GM19467 (cell line): ENCODE data around the gene ITPK1.

Source experiments
- ATAC-seq: cut with Tn5 transposase; IDR thresholded peaks from one replicate; pipeline ENCODE4 v1.9.1; 2021; ENCODE audit warnings: mild to moderate bottlenecking, moderate library complexity; ENCODE audit not compliant: unreplicated experiment

ITPK1 gene

GRCh38 chr14:93085911-93086310 lies 29.8 kb downstream of the ITPK1 start:
- no peak for ATAC-seq

GRCh38 chr14:93084866-93085857 lies 30.6 kb downstream of the ITPK1 start:
- ATAC-seq: no peak

GRCh38 chr14:93084402-93084801 lies 31.3 kb downstream of the ITPK1 start:
- no peak for ATAC-seq

GRCh38 chr14:93083917-93084316 lies 31.8 kb downstream of the ITPK1 start:
- ATAC-seq: no peak

- no peak for ATAC-seq
Measured at GRCh38 chr14:93082576-93083001, 33.1 kb downstream of the ITPK1 start.

DNA sequence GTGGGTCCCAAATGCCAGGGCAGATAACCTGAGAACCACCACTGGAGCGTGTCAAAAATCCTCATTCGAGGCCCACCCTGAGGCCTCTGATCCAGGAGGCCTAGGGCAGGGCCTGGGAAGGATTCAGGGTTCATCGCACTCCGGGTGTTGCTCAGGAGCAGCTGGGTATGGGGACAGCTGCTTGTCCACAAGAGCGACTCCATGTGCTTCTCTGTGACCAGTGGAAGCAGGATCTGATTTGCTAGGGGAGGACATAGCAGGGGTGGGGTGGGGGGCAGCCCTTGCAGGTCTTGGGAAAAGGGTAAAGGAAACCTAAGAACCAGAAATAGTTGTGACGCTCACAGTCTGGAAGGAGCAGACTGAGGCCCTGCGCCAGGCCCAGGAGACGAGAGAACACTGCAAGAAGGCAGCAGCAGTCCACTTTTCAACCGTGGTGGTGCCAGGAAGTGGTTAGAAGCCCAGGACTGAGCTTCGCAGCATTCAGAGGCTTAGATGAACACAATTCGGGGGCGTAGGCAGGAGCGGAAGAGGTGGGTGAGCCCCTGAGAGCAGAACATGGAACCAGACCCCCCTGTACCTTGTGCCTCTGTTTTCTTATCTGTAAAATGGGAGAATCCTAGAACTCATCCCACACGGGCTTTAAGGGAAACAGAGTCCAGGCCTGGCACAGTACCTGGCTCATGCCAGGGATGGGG lies 33.7 kb downstream of the ITPK1 start:
- ATAC-seq: no peak

- ATAC-seq: no peak
Measured at GRCh38 chr14:93079865-93080403, 35.8 kb downstream of the ITPK1 start.

GRCh38 chr14:93079321-93079720 lies 36.4 kb downstream of the ITPK1 start:
- no peak for ATAC-seq

GRCh38 chr14:93078870-93079269 lies 36.9 kb downstream of the ITPK1 start:
- ATAC-seq: no peak

DNA sequence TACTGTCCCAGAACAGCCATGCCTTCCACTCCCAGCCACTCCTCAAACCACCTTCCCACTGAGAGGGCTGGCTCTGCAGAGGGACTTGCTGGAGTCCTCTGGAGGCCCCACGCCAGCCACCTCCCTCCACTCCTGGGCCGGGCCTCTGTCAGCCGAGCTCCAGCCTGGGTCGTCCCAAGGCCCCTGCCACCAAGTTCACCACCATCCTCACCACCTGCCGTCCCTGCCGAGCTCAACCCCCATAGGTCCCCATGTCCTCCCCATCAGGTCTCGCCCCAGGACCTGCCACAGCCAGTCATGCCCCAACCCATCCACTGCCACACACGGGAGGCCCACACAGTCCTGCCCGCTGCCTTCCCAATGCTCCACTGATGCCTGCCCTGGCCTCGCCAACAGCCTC lies 39.0 kb downstream of the ITPK1 start:
- no peak for ATAC-seq

DNA sequence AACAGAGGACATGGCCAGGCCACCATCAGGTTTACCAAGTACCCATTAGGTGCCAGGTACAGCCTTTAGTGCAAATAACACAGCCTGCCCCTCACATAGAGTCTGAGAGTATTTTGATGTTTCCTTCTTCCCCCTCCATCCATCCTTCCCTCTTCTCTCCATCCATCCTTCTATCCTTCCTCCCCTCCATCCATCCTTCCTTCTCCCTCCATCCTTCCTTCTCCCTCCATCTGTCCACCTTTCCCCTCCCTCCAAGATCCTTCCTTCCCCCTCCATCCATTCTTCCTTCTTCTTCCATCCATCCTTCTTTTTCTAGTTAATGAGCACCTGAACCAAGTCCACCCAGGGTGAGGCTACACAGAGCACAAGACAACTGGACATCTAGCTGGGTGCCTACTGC lies 39.8 kb downstream of the ITPK1 start:
- ATAC-seq: no peak

- ATAC-seq: no peak
Measured at GRCh38 chr14:93073910-93074769, 41.6 kb downstream of the ITPK1 start.

GRCh38 chr14:93073358-93073707 lies 42.4 kb downstream of the ITPK1 start:
- no peak for ATAC-seq

DNA sequence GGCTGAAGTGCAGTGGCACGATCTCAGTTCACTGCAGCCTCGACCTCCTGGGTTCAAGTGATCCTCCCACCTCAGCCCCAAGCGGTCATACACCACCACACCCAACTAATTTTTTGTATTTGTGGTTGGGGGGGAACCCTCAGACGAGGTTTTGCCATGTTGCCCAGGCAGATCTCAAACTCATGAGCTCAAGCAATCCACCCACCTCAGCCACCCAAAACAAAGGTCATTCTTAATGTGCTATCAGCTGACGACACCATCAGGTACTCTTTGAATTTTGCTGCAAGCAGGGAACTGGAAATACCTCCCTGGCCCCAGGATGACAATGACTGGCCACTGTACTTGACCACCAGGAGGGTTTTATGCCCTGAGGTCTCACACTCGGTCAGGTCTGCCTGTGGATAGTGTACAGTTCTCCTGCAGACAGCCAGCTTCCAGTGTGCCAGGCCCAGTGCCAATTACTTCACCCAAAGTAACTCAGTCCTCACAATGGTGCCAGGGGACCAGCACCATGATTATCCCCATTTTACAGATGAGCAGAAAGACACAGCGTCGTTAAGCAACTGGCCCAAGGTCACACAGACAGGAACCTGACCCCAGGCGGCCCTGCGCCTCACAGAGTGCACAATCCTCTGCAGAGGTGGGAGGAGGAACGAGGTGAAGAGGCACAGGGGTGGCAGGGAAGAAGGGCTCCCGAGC lies 42.9 kb downstream of the ITPK1 start:
- ATAC-seq: no peak

DNA sequence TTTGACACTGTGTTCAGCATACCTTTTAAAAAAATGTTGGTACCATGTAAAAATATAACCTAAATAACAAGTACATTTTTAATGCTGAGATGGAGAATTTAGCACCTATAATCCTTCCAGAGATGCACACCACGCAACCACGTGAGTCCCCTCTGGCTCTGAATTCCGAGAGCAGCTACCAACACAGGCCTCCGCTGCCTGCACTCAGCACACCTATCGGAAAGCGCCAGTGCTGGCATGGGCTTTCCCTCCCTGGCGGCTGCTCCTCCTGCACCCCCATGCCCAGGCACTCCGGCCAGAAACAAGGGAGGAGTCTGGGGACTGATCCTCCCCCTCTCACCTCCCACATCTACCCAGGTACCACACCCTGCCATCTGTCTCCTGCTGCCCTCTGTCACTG lies 47.0 kb downstream of the ITPK1 start:
- no peak for ATAC-seq

GRCh38 chr14:93067088-93067487 lies 48.6 kb downstream of the ITPK1 start:
- no peak for ATAC-seq

DNA sequence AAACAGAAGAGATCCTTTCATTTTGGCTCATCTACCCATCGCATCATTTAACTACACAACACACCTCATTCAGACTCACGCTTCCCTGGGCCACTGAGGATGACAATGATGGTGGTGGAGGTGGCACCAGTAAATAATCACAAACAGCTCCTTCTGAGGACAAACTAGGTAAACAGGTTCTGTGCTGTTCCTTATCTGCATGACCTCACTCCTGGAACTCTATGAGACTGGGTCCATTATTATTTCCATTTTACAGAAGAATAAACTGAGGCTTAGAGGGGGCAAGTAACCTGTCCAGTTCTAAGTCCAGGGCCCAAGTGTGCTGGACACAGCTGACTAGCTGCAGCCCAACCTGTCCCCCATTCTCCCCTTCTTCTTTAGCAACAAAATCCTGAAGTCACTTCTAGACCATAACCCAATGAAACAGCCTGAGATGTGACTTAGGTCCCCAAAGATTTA lies 50.4 kb downstream of the ITPK1 start:
- ATAC-seq: no peak

DNA sequence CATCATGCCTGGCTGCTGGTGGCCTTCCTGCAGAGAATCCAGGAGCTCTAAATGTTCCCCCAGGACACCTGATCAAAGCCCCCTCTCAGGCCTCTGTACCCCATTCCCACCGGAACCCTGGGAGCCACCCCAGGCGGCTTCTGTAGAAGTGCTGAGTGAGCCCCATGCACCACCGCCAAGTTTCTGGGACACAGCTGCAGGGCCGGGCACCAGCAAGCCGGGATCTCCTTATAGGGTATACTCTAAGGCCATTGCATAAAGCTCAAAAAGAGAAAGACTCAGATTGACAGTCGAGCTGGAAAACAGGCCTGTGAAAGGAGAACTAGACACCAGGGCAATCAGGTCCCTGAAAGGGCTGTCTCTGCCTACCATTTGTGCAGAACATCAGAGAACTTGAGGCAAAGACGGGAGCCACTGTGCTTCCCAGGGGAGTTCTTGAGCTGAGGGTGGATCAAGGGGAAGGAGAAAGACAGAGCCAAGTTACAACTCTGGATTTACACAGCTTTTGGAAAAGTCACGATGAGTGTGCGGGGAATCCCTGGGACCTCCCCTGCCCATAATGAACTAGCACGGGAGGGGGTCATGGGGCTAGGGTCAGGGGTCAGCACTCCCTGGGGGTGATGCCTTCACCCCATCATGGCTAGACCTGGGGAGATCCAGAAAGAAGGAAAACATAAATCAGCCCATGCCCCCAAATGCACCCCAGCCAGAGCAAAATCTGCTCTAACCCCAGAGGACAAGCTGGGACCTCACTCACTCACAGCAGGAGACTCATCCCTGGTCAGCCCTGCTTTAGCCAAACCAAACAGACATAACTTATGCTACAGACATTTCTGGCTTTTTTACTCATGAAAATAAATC lies 51.1 kb downstream of the ITPK1 start:
- no peak for ATAC-seq

- ATAC-seq: no peak
Measured at GRCh38 chr14:93063393-93063792, 52.3 kb downstream of the ITPK1 start.
